Esophagus squamous epithelium (tissue), 4 donors: ENCODE results near the gene CNIH2.

Source experiments
- CTCF ChIP-seq, 6 experiments: fragments of 450-650 bp in 4 of 6; fragments of 200-600 bp in 2 of 6; sonication (generic) in 2 of 6; IDR thresholded peaks; one replicate each; pipeline ENCODE4 v1.5.1; 2016 to 2019; ENCODE audit warnings: antibody characterized with exemption in 6 of 6, mild to moderate bottlenecking in 4 of 6, moderate library complexity in 4 of 6
- POLR2A ChIP-seq, 4 donors: fragments of 450-650 bp; IDR thresholded peaks; one replicate each; pipeline ENCODE4 v1.6.1; 2017; ENCODE audit warnings: antibody characterized with exemption in 4 of 4, mild to moderate bottlenecking in 4 of 4, moderate library complexity in 3 of 4

DNA sequence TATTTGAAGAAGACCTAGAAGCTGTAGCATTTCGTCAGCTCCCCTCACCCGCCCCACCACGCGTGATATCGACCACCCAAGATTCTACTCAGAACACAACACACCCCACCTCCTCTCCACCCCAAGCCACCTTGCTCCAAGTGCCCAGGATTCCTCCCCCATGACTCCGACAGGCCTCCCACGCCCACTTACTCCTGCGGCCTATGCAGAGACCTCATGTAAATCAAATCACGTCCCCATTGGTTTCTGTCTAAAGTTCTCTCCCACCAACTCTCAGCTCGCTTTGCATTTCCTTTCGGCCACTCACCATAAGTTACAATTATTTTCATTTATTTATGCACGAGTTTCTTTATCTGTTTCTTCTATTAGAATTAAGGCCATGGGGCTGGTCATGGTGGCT lies 24.7 kb downstream of the CNIH2 start:
- TF ChIP-seq CTCF (IDR thresholded peaks at IDR 0.05) (no peak), POLR2A (IDR thresholded peaks at IDR 0.05) (no peak)
